HUES48 (cell line): ENCODE results near the gene TMEM43.
"Not testable (repeated sequence)": the region's sequence is repeated elsewhere in the genome, so short reads cannot be mapped to it uniquely, and the experiment has no call there.

Source experiments
- H3K27ac ChIP-seq: one replicate; pipeline ENCODE4 v1.7.0; 2013; ENCODE audit warnings: low read depth, low read length, inconsistent platforms
- H3K27me3 ChIP-seq: 2 replicates; pipeline ENCODE4 v1.6.1; 2013; ENCODE audit warnings: mild to moderate bottlenecking, low read length; ENCODE audit not compliant: control insufficient read depth, insufficient read depth
- H3K36me3 ChIP-seq: 2 replicates; pipeline ENCODE4 v1.6.1; 2013; ENCODE audit warnings: low read length; ENCODE audit not compliant: control insufficient read depth, insufficient read depth
- H3K4me1 ChIP-seq: 2 replicates; pipeline ENCODE4 v1.6.1; 2013; ENCODE audit warnings: mild to moderate bottlenecking, low read length; ENCODE audit not compliant: control insufficient read depth, insufficient read depth
- H3K4me3 ChIP-seq: 2 replicates; pipeline ENCODE4 v1.5.1; 2013; ENCODE audit warnings: mild to moderate bottlenecking, low read depth, low read length
- H3K9ac ChIP-seq: 2 replicates; pipeline ENCODE4 v1.6.1; 2013; ENCODE audit warnings: mild to moderate bottlenecking, low read depth, low read length, moderate library complexity
- H3K9me3 ChIP-seq: 2 replicates; pipeline ENCODE4 v1.6.1; 2013; ENCODE audit warnings: low read length; ENCODE audit not compliant: control insufficient read depth, insufficient read depth

The TMEM43 gene

DNA sequence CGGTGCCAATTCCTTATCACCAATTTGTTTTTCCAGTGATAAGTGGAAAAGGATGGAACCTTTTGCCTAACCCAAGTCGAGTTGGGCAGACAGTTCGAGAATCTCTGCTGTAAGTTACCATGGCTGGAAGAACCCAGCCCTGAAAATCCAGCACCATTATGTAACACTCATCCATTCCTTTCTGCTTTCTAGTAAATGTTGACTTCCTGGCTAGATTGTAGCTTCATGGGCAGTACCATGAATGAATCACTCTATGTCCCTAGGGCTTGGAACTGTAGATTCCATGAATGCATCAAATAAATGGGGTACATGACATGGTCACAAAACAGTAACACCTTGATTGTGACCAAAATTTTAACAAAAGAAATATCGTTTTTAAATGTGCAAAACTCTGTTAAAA, 14.2 kb upstream of the TMEM43 start:
- H3K27ac ChIP-seq: no peak overlapping the region
- H3K9ac ChIP-seq: no peak overlapping the region
- no peaks in the 10 kb centered on the region for H3K4me1 ChIP-seq
- peaks cover 40% of the 10 kb centered on the region for H3K36me3 ChIP-seq
- no peaks in the 10 kb centered on the region for H3K9me3 ChIP-seq
- no peak overlapping the region for H3K4me3 ChIP-seq
- H3K27me3 ChIP-seq: no peaks in the 10 kb centered on the region

- Histone ChIP-seq H3K36me3 (peaks cover 52% of the 10 kb centered on the region), H3K4me3 (no peak overlapping the region), H3K4me1 (peaks cover 5% of the 10 kb centered on the region), H3K9ac (no peak overlapping the region), H3K9me3 (no peaks in the 10 kb centered on the region), H3K27ac (no peak overlapping the region), H3K27me3 (no peaks in the 10 kb centered on the region)
Measured at GRCh38 chr3:14113965-14114635, 10.8 kb upstream of the TMEM43 start.

GRCh38 chr3:14117468-14118399, 7.1 kb upstream of the TMEM43 start:
- Histone ChIP-seq H3K4me3 (no peak overlapping the region), H3K4me1 (peaks cover 5% of the 10 kb centered on the region), H3K27me3 (no peaks in the 10 kb centered on the region), H3K36me3 (peaks cover 63% of the 10 kb centered on the region), H3K9ac (no peak overlapping the region), H3K9me3 (no peaks in the 10 kb centered on the region), H3K27ac (no peak overlapping the region)

DNA sequence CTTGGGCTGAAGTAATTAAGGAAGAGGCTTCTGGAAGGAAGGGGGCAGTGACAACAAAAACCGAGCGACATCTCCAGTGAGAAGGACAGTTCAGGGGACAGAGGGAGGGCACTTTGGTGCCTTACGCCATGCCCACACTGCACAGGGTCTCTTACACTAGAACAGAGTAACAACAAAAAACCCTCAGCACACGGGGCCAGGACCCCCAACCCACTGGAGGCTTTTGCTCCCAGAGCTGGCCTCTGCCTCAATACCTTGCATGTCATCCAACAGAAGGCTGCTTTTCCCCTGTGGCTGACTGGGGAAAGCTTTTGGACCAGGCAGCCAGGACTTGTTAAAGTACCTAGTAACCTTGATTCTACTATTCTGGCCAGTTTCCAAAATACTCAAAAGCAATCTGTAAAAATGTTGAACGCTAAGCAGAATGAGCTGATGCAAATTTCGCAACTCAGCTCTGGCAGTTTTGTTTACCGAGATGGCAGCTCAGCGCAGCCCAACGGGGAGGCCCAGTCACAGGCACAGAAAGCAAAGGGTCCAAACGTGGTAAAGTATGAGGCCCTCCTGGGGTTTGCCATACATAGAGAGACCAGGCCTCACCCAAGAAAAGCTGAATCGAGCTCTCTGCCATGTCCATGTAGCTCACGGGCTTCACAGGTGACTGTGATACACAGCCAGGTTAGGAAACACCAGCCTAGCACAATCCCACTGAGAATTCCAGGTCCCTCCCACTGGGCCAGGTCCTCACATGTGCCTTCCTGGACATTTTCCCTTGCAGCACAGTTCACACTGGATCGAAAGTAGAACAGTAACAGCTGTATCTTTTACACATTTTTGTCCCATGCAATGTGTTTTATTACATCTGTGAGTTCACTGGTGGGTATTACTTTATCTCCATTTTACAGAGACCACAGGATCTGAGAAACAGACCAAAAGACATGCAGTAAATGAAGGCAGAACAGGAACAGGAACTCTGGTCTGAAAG, 6.2 kb upstream of the TMEM43 start:
- Histone ChIP-seq H3K4me3 (no peak overlapping the region), H3K27me3 (no peaks in the 10 kb centered on the region), H3K4me1 (peaks cover 14% of the 10 kb centered on the region), H3K27ac (no peak overlapping the region), H3K9ac (no peak overlapping the region), H3K9me3 (no peaks in the 10 kb centered on the region), H3K36me3 (peaks cover 57% of the 10 kb centered on the region)

DNA sequence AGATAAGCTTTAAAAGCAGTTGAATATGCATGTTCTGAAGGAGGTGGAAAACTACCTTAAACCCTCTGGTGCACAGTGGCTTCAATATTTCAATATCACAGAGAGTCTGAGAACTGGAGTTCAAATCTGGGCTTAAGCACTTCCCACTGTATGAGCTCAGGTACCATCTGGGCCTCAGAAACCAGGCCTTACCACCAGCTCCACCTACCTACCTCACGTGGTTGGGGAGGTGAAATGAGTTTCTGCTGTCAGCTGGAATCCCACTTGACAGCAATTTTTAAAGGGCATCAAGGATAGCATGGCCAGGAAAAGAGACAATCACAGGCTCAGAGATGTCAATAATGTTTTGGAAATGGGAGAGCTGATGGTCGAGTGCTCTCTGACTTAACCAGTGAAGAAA, 5.2 kb upstream of the TMEM43 start:
- Histone ChIP-seq H3K9me3 (no peaks in the 10 kb centered on the region), H3K9ac (no peak overlapping the region), H3K27ac (no peak overlapping the region), H3K27me3 (no peaks in the 10 kb centered on the region), H3K4me3 (no peak overlapping the region), H3K36me3 (peaks cover 48% of the 10 kb centered on the region), H3K4me1 (peaks cover 16% of the 10 kb centered on the region)

DNA sequence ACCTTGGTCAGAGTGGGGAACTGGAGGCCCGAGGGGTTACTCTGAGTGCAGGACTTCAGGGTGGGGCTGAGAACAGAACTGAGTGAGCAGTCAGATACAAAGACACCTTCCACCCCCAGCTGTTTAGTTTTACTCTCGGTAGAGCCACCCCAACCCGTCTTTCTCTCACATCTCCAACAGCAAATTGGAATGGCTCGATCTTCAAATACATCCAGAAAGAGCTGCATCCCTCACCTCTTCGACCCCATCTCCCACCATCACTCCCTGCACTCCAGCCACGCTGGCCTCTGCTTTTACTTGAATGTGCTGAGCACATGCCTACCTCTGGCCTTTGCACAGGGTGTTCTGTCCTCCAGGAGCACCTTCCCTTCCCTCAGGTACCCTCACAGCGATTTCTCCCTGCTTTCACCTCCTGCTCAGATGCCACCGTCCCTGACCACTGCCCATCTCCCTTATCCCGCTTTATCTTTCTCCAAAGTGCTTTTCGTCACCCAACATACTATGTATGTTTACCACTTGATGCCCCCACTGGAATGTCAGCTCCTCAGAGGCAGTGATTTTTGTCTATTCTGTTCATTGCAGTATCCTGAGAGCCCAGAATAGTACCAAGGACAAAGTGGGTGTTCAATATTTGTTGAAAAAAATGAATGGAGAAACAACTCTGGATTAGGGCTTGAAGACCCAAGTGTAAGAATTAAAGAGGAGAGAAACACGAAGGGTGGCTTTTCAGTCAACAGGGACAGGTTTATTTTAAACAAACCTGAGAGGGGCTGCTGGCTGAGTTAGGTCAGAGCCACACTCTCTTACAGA, 4.5 kb upstream of the TMEM43 start:
- Histone ChIP-seq H3K27me3 (no peaks in the 10 kb centered on the region), H3K27ac (no peak overlapping the region), H3K36me3 (peaks cover 42% of the 10 kb centered on the region), H3K9me3 (no peaks in the 10 kb centered on the region), H3K9ac (no peak overlapping the region), H3K4me1 (peaks cover 16% of the 10 kb centered on the region), H3K4me3 (no peak overlapping the region)

GRCh38 chr3:14120921-14121448, 3.9 kb upstream of the TMEM43 start:
- not testable (repeated sequence) for H3K4me3 ChIP-seq, H3K27me3 ChIP-seq, H3K9ac ChIP-seq, H3K9me3 ChIP-seq
- peaks cover 35% of the 10 kb centered on the region for H3K36me3 ChIP-seq
- H3K27ac ChIP-seq: peak overlapping the region; percentile 85
- H3K4me1 ChIP-seq: peaks cover 18% of the 10 kb centered on the region

- H3K9me3 ChIP-seq: no peaks in the 10 kb centered on the region
- H3K4me1 ChIP-seq: peaks cover 21% of the 10 kb centered on the region
- H3K9ac ChIP-seq: no peak overlapping the region
- H3K27ac ChIP-seq: peak overlapping the region; percentile 85
- H3K4me3 ChIP-seq: no peak overlapping the region
- no peaks in the 10 kb centered on the region for H3K27me3 ChIP-seq
- H3K36me3 ChIP-seq: peaks cover 30% of the 10 kb centered on the region; the same call in 1 of the 2 replicates
Measured at GRCh38 chr3:14121859-14122258, 3.0 kb upstream of the TMEM43 start.

- H3K4me3 ChIP-seq: no peak overlapping the region
- H3K9ac ChIP-seq: no peak overlapping the region
- H3K27me3 ChIP-seq: no peaks in the 10 kb centered on the region
- H3K27ac ChIP-seq: peak overlapping the region; percentile 81
- peaks cover 21% of the 10 kb centered on the region for H3K4me1 ChIP-seq
- H3K36me3 ChIP-seq: peaks cover 30% of the 10 kb centered on the region; the same call in 1 of the 2 replicates
- no peaks in the 10 kb centered on the region for H3K9me3 ChIP-seq
Measured at GRCh38 chr3:14122301-14122700, 2.6 kb upstream of the TMEM43 start.
